ENCODE results near the gene WRNIP1. TPM values are rescaled to one million over a fixed set of nuclear protein-coding genes. Genes with fewer than 3 reads are reported as not detected.

The WRNIP1 gene
- total RNA-seq, 1 donor from 2014 or later: 50.1 TPM

DNA sequence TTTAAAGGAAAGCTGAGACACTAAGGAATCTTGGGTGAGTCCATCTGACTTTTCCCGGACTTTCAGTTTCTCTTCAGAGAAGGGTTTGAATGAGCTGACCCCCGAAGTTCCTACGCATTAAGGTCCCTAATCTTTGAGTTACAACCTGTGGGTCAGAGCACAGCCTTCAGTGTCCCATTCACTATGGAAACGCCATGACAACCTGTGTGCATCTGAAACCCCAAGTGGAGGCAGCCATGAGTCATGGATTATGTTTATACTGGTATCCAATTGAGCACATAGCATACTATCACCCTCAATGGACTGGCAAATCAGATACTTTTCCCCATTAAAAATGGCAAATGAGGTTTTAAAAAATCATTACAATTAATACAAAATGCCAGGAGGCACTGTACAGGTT is 25.9 kb upstream of the WRNIP1 start:
- TF ChIP-seq, protein P1, sequence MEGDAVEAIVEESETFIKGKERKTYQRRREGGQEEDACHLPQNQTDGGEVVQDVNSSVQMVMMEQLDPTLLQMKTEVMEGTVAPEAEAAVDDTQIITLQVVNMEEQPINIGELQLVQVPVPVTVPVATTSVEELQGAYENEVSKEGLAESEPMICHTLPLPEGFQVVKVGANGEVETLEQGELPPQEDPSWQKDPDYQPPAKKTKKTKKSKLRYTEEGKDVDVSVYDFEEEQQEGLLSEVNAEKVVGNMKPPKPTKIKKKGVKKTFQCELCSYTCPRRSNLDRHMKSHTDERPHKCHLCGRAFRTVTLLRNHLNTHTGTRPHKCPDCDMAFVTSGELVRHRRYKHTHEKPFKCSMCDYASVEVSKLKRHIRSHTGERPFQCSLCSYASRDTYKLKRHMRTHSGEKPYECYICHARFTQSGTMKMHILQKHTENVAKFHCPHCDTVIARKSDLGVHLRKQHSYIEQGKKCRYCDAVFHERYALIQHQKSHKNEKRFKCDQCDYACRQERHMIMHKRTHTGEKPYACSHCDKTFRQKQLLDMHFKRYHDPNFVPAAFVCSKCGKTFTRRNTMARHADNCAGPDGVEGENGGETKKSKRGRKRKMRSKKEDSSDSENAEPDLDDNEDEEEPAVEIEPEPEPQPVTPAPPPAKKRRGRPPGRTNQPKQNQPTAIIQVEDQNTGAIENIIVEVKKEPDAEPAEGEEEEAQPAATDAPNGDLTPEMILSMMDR (IDR thresholded peaks at IDR 0.05): no peak
- no peak for TF ChIP-seq POLR2A (IDR thresholded peaks at IDR 0.05)
- TF ChIP-seq POLR2AphosphoS5 (IDR thresholded peaks at IDR 0.05; ENCODE audit: insufficient read depth in 1 of 2, low read depth in 1 of 2): no peak
- H3K9me3 ChIP-seq: no peaks in the 10 kb centered on the region
- intact Hi-C loops (cut with DNase I): no loop called here

GRCh38 chr6:2740581-2740980 is 24.6 kb upstream of the WRNIP1 start:
- no peak for DNase-seq (ENCODE audit: extremely low spot score in 2 of 2)
- TF ChIP-seq, protein P1 (IDR thresholded peaks at IDR 0.05): no peak
- TF ChIP-seq POLR2A (IDR thresholded peaks at IDR 0.05): no peak
- no peak for TF ChIP-seq POLR2AphosphoS5 (IDR thresholded peaks at IDR 0.05; ENCODE audit: insufficient read depth in 1 of 2, low read depth in 1 of 2)
- Histone ChIP-seq H3K4me3 (no peak overlapping the region), H3K36me3 (no peaks in the 10 kb centered on the region), H3K27ac (no peak overlapping the region), H3K9me3 (no peaks in the 10 kb centered on the region), H3K4me1 (no peaks in the 10 kb centered on the region), H3K27me3 (no peaks in the 10 kb centered on the region)
- intact Hi-C loops (cut with DNase I): no loop called here

More for the DNA sequence above, 25.9 kb upstream of the WRNIP1 start:
- Histone ChIP-seq H3K36me3 (no peaks in the 10 kb centered on the region), H3K4me1 (no peaks in the 10 kb centered on the region), H3K4me3 (no peak overlapping the region), H3K27me3 (no peaks in the 10 kb centered on the region), H3K27ac (no peak overlapping the region)
- DNase-seq (ENCODE audit: extremely low spot score in 2 of 2): no peak

GRCh38 chr6:2741756-2742155 is 23.4 kb upstream of the WRNIP1 start:
- Histone ChIP-seq H3K36me3 (no peaks in the 10 kb centered on the region), H3K27me3 (no peaks in the 10 kb centered on the region), H3K27ac (no peak overlapping the region), H3K4me3 (no peak overlapping the region), H3K4me1 (no peaks in the 10 kb centered on the region), H3K9me3 (no peaks in the 10 kb centered on the region)
- TF ChIP-seq, protein P1 (IDR thresholded peaks at IDR 0.05): no peak
- TF ChIP-seq POLR2AphosphoS5 (IDR thresholded peaks at IDR 0.05; ENCODE audit: insufficient read depth in 1 of 2, low read depth in 1 of 2) (no peak), POLR2A (IDR thresholded peaks at IDR 0.05) (no peak)
- intact Hi-C loops (cut with DNase I): no loop called here
- no peak for DNase-seq (ENCODE audit: extremely low spot score in 2 of 2)

DNA sequence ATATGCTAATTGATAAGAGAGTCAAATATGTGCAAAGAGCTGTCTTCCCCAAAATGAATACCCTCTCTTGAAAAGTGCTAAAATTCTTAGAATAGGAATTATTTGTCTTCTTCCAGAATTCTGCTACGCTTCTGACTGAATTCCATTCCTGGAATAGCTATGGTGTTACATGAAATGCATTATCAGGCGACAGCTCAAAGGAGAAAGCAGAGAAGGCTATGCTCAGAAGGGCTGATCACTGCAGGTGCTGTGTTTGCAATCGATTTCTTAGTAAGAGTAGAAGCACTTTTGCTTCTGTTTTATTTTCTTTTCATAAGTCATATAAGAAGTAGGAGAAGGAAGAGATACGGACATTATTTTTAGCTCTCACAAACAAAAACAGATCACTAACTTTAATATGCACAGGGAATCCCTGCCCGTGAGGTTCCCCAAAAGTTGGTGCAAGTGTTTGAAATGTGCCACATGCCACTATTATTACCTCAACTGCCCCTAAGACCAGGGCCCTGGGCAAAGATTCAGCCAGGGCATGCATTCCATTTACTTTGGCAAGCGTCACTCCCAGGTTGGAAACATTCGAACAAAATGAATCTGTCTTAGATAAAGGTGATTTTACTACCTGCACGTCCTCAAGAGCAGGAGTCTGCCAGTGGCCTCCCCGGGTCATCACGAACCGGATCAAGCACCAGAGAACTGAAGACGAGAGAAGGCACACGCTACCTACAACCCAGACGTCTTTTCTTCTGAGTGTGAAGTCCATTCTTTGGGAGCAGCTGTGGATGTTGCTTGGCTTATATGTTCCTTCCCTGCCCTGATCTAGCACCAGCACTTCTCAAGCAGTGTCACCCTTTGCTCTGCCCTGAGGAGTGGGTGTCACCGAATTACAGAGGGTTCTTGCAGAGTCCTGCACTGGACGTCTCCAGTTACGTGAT is 21.6 kb upstream of the WRNIP1 start:
- no peak for DNase-seq (ENCODE audit: extremely low spot score in 2 of 2)
- Histone ChIP-seq H3K36me3 (no peaks in the 10 kb centered on the region), H3K27me3 (no peaks in the 10 kb centered on the region), H3K9me3 (no peaks in the 10 kb centered on the region), H3K4me1 (no peaks in the 10 kb centered on the region), H3K4me3 (no peak overlapping the region), H3K27ac (no peak overlapping the region)
- TF ChIP-seq POLR2A (IDR thresholded peaks at IDR 0.05) (no peak), POLR2AphosphoS5 (IDR thresholded peaks at IDR 0.05; ENCODE audit: insufficient read depth in 1 of 2, low read depth in 1 of 2) (no peak)
- TF ChIP-seq, protein P1 (IDR thresholded peaks at IDR 0.05): no peak
- intact Hi-C loops (cut with DNase I): no loop called here

GRCh38 chr6:2744209-2744771 is 20.9 kb upstream of the WRNIP1 start:
- H3K36me3 ChIP-seq: no peaks in the 10 kb centered on the region
- intact Hi-C loops (cut with DNase I): no loop called here
- H3K27me3 ChIP-seq: no peaks in the 10 kb centered on the region
- DNase-seq (ENCODE audit: extremely low spot score in 2 of 2): no peak
- no peaks in the 10 kb centered on the region for H3K9me3 ChIP-seq
- H3K27ac ChIP-seq: no peak overlapping the region
- no peak overlapping the region for H3K4me3 ChIP-seq
- TF ChIP-seq POLR2A (IDR thresholded peaks at IDR 0.05): no peak
- no peak for TF ChIP-seq POLR2AphosphoS5 (IDR thresholded peaks at IDR 0.05; ENCODE audit: insufficient read depth in 1 of 2, low read depth in 1 of 2)
- TF ChIP-seq, protein P1 (IDR thresholded peaks at IDR 0.05): no peak
- no peaks in the 10 kb centered on the region for H3K4me1 ChIP-seq
